K562 (cell line): ENCODE data around the gene CLASP1.

ENCODE experiments used
- CBX8 ChIP-seq: fragments of 200-600 bp; sonication (generic); IDR thresholded peaks from 2 replicates; pipeline ENCODE4 v1.6.1; 2012; ENCODE audit warnings: borderline replicate concordance, mixed run types, low read depth, mild to moderate bottlenecking, moderate library complexity, mixed read lengths, low read length, control low read depth, inconsistent platforms; ENCODE audit not compliant: poor library complexity, severe bottlenecking; ENCODE audit errors: extremely low read depth
- CTCF ChIP-seq, 3 experiments: IDR thresholded peaks in 2 of 3; conservative IDR thresholded peaks in 1 of 3; 2 replicates each; pipeline ENCODE4 v1.5.1; 2011 to 2012; ENCODE audit warnings: low read length in 3 of 3, mild to moderate bottlenecking in 3 of 3, control low read depth in 2 of 3, improper control_type of control experiment in 1 of 3, inconsistent platforms in 1 of 3, low read depth in 1 of 3, mixed read lengths in 1 of 3, moderate library complexity in 1 of 3; ENCODE audit not compliant: insufficient read depth in 2 of 3
- TARDBP ChIP-seq: fragments of 450-650 bp; IDR thresholded peaks from 2 replicates; pipeline ENCODE4 v1.6.1; 2016
- TBL1XR1 ChIP-seq, 2 experiments: IDR thresholded peaks; 2 replicates each; pipeline ENCODE4 v1.6.1; 2012; ENCODE audit warnings: improper control_type of control experiment in 2 of 2, low read length in 2 of 2, mild to moderate bottlenecking in 1 of 2
- ZNF133 ChIP-seq: fragments of 250-450 bp; sonication (Bioruptor Pico); IDR thresholded peaks from 2 replicates; pipeline ENCODE4 v1.4.0; 2020; ENCODE audit warnings: mild to moderate bottlenecking
- ZNF766 ChIP-seq: fragments of 200-800 bp; sonication (Bioruptor generic); conservative IDR thresholded peaks from 2 replicates; pipeline ENCODE4 v1.6.1; 2016; ENCODE audit warnings: missing genetic modification characterization, missing compliant biosample characterization
- ZNF778 ChIP-seq: fragments of 450-650 bp; formaldehyde crosslinking; IDR thresholded peaks from 2 replicates; pipeline ENCODE4 v1.4.0; 2020; ENCODE audit warnings: mild to moderate bottlenecking, moderate library complexity
- TF ChIP-seq, protein P1 (sequence below): fragments of 450-650 bp; IDR thresholded peaks from 2 replicates; pipeline ENCODE4 v1.6.1; 2018; ENCODE audit not compliant: partially characterized antibody

DNA sequence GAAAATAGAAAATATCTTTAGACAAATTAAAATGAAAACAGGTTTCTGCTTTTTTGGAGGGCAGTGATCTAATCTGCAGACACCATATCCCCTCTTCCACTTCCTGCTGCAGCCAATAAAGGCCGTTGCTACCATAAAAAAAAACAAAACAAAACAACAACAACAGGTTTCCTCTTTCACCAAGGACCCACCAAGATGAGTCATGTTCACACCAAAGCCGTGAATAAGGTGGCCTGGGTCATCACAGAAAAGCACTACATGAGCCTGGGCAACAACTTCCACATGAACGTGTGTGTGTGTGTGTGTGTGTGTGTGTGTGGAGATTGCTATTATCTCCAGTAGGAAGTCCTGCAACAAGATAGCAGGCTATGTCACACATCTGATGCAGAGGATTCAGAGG, 339.5 kb downstream of the CLASP1 start:
- TF ChIP-seq, protein P1, sequence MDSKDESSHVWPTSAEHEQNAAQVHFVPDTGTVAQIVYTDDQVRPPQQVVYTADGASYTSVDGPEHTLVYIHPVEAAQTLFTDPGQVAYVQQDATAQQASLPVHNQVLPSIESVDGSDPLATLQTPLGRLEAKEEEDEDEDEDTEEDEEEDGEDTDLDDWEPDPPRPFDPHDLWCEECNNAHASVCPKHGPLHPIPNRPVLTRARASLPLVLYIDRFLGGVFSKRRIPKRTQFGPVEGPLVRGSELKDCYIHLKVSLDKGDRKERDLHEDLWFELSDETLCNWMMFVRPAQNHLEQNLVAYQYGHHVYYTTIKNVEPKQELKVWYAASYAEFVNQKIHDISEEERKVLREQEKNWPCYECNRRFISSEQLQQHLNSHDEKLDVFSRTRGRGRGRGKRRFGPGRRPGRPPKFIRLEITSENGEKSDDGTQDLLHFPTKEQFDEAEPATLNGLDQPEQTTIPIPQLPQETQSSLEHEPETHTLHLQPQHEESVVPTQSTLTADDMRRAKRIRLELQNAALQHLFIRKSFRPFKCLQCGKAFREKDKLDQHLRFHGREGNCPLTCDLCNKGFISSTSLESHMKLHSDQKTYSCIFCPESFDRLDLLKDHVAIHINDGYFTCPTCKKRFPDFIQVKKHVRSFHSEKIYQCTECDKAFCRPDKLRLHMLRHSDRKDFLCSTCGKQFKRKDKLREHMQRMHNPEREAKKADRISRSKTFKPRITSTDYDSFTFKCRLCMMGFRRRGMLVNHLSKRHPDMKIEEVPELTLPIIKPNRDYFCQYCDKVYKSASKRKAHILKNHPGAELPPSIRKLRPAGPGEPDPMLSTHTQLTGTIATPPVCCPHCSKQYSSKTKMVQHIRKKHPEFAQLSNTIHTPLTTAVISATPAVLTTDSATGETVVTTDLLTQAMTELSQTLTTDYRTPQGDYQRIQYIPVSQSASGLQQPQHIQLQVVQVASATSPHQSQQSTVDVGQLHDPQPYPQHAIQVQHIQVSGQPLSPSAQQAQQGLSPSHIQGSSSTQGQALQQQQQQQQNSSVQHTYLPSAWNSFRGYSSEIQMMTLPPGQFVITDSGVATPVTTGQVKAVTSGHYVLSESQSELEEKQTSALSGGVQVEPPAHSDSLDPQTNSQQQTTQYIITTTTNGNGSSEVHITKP: no peak
- TF ChIP-seq TBL1XR1 (IDR thresholded peaks at IDR 0.05; ENCODE audit: low read length in 2 of 2) (no peak), ZNF133 (no peak), CBX8 (no peak), TARDBP (no peak), ZNF766 (no peak), ZNF778 (no peak), CTCF (IDR thresholded peaks at IDR 0.05 in 2 of 3, conservative IDR thresholded peaks at IDR 0.05 in 1 of 3; ENCODE audit: insufficient read depth in 2 of 3, low read depth in 1 of 3, low read length in 3 of 3) (no peak)
